Adrenal gland (tissue), 5 donors: ENCODE results near the gene RBM10.

Experiments
- POLR2A ChIP-seq, 2 donors: fragments of 450-650 bp; IDR thresholded peaks; one replicate each; pipeline ENCODE4 v1.6.1; 2017; ENCODE audit warnings: antibody characterized with exemption in 2 of 2, mild to moderate bottlenecking in 2 of 2, moderate library complexity in 1 of 2
- TF ChIP-seq, protein P1 (sequence below), 6 experiments: fragments of 450-650 bp in 4 of 6; fragments of 200-600 bp in 2 of 6; sonication (generic) in 1 of 6; IDR thresholded peaks; 1 replicate in 5 of 6; 2 replicates in 1 of 6; pipeline versions ENCODE4 v1.5.1 to v1.8.0; 2016 to 2021; ENCODE audit warnings: antibody characterized with exemption in 6 of 6, mild to moderate bottlenecking in 2 of 6, moderate library complexity in 1 of 6
- donor health status: DM: no; HTN: no; CAD: no.

GRCh38 chrX:47112316-47112954 is 32.6 kb upstream of the RBM10 start:
- TF ChIP-seq, protein P1, sequence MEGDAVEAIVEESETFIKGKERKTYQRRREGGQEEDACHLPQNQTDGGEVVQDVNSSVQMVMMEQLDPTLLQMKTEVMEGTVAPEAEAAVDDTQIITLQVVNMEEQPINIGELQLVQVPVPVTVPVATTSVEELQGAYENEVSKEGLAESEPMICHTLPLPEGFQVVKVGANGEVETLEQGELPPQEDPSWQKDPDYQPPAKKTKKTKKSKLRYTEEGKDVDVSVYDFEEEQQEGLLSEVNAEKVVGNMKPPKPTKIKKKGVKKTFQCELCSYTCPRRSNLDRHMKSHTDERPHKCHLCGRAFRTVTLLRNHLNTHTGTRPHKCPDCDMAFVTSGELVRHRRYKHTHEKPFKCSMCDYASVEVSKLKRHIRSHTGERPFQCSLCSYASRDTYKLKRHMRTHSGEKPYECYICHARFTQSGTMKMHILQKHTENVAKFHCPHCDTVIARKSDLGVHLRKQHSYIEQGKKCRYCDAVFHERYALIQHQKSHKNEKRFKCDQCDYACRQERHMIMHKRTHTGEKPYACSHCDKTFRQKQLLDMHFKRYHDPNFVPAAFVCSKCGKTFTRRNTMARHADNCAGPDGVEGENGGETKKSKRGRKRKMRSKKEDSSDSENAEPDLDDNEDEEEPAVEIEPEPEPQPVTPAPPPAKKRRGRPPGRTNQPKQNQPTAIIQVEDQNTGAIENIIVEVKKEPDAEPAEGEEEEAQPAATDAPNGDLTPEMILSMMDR (IDR thresholded peaks at IDR 0.05) = no peak
- TF ChIP-seq POLR2A (IDR thresholded peaks at IDR 0.05) = no peak
